SIG-M5 (cell line): ENCODE measurements around the gene PLAAT1.

Experiments used
- DNase-seq: peaks from one replicate; lab custom pipeline; 2025; lab: John Stamatoyannopoulos, UW

Gene PLAAT1

GRCh38 chr3:193240850-193241706 is at the start of gene PLAAT1:
TSS of gene PLAAT1 (plus strand) at chr3:193241222. CDS start at chr3:193255651, 14,429 bp downstream.
- DNase-seq = no peak

GRCh38 chr3:193194371-193194770 is 46.7 kb upstream of the PLAAT1 start:
- DNase-seq = no peak

- DNase-seq = no peak
Observed at GRCh38 chr3:193196746-193197145, 44.3 kb upstream of the PLAAT1 start.

GRCh38 chr3:193207290-193208273 is 33.4 kb upstream of the PLAAT1 start:
- DNase-seq = no peak

- no peak for DNase-seq
Observed at GRCh38 chr3:193210618-193211017, 30.4 kb upstream of the PLAAT1 start.

GRCh38 chr3:193211173-193211572 is 29.8 kb upstream of the PLAAT1 start:
- no peak for DNase-seq

GRCh38 chr3:193211984-193212383 is 29.0 kb upstream of the PLAAT1 start:
- no peak for DNase-seq

GRCh38 chr3:193212844-193213243 is 28.2 kb upstream of the PLAAT1 start:
- no peak for DNase-seq

GRCh38 chr3:193214445-193214844 is 26.6 kb upstream of the PLAAT1 start:
- no peak for DNase-seq

GRCh38 chr3:193225302-193226125 is 15.5 kb upstream of the PLAAT1 start:
- DNase-seq = no peak

GRCh38 chr3:193228206-193228605 is 12.8 kb upstream of the PLAAT1 start:
- DNase-seq = no peak

GRCh38 chr3:193229851-193230420 is 11.1 kb upstream of the PLAAT1 start:
- no peak for DNase-seq

- DNase-seq = no peak
Observed at GRCh38 chr3:193230610-193231009, 10.4 kb upstream of the PLAAT1 start.

GRCh38 chr3:193231201-193231600 is 9.8 kb upstream of the PLAAT1 start:
- DNase-seq = no peak

GRCh38 chr3:193236599-193236998 is 4.4 kb upstream of the PLAAT1 start:
- DNase-seq = no peak

- DNase-seq = no peak
Observed at GRCh38 chr3:193237030-193237429, 4.0 kb upstream of the PLAAT1 start.

GRCh38 chr3:193240436-193240849 is 579 bp upstream of the PLAAT1 start:
- DNase-seq = no peak

GRCh38 chr3:193241716-193242115 is 694 bp downstream of the PLAAT1 start:
- no peak for DNase-seq

- DNase-seq = no peak
Observed at GRCh38 chr3:193243571-193243970, 2.5 kb downstream of the PLAAT1 start.

GRCh38 chr3:193248848-193249468 is 7.9 kb downstream of the PLAAT1 start:
- no peak for DNase-seq

GRCh38 chr3:193250492-193250891 is 9.5 kb downstream of the PLAAT1 start:
- DNase-seq = no peak
